Measurements from ENCODE around the gene NEK10.

The NEK10 gene

DNA sequence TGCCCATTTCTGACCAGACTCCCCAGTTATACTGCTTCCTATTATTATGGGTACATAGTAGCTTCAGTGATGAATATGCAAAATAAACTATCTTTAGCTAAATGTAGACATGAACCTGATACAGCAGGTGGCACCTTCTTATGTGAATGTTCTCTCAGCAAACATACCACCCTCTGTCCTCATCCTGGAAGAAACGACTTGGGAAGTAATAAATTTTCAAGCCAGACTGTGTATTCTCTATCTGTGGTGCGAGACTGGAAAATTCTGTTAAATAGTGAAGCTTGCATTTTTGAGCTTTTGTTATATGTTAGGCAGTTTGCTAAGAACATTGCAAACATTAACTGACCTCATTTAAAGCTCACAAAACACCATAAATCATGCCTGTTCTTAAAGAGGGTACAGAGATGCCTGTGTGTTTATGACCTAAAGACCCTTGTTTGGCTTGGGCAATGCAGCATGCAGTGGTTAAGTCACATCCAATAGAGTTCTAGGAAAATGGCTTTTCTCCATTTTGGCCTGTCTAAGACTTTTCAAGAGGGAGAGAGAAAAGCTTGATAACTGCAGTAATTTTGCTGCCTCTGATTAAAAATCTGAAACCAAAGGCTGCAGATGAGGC is 287.1 kb downstream of the NEK10 start:
- H3K4me3 ChIP-seq = no peak overlapping the region
- H3K36me3 ChIP-seq (ENCODE audit: insufficient read depth, low read length) = no peaks in the 10 kb centered on the region
- no peak for DNase-seq (ENCODE audit: low read depth, low spot score)
- H3K9me3 ChIP-seq (ENCODE audit: low read depth, low read length) = no peaks in the 10 kb centered on the region
- H3K27ac ChIP-seq = no peak overlapping the region
- no peak for TF ChIP-seq POLR2AphosphoS5 (IDR thresholded peaks at IDR 0.05; ENCODE audit: borderline replicate concordance, low read depth, low read length)
- TF ChIP-seq EZH2 (IDR thresholded peaks at IDR 0.05) = no peak
- no peak for TF ChIP-seq FOXP2 (optimal IDR thresholded peaks at IDR 0.05; ENCODE audit: control extremely low read depth, extremely low read length, insufficient read depth)
- H3K9ac ChIP-seq (ENCODE audit: insufficient read length) = no peak overlapping the region

DNA sequence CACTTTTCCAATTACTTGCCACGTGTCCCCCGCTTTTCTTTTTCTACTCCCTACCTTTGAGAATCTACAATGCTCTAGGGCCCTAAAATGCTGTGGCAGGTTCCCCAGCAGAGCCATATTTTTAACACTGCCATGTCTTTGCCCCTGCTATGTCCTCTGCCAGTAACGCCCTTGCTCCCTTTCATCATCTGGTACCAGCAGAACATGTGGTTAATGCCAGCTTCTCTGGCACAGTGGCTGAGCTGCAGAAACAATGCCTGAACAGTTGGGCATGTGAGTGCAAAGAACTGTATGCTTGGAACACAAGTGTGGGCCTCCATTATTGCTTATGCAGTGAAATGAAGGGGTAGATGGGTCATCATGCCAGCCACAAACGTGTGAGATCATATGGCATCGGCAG is 287.6 kb downstream of the NEK10 start:
- no peak for DNase-seq (ENCODE audit: low read depth, low spot score)
- Histone ChIP-seq H3K9me3 (ENCODE audit: low read depth, low read length) (no peaks in the 10 kb centered on the region), H3K36me3 (ENCODE audit: insufficient read depth, low read length) (no peaks in the 10 kb centered on the region), H3K4me3 (no peak overlapping the region), H3K27ac (no peak overlapping the region), H3K9ac (ENCODE audit: insufficient read length) (no peak overlapping the region)
- no peak for TF ChIP-seq FOXP2 (optimal IDR thresholded peaks at IDR 0.05; ENCODE audit: control extremely low read depth, extremely low read length, insufficient read depth)
- TF ChIP-seq POLR2AphosphoS5 (IDR thresholded peaks at IDR 0.05; ENCODE audit: borderline replicate concordance, low read depth, low read length) = no peak
- TF ChIP-seq EZH2 (IDR thresholded peaks at IDR 0.05) = no peak

GRCh38 chr3:27080258-27080525 is 289.0 kb downstream of the NEK10 start:
- no peak for DNase-seq (ENCODE audit: low read depth, low spot score)
- no peaks in the 10 kb centered on the region for H3K36me3 ChIP-seq (ENCODE audit: insufficient read depth, low read length)
- no peak overlapping the region for H3K27ac ChIP-seq
- H3K9me3 ChIP-seq (ENCODE audit: low read depth, low read length) = no peaks in the 10 kb centered on the region
- TF ChIP-seq FOXP2 (optimal IDR thresholded peaks at IDR 0.05; ENCODE audit: control extremely low read depth, extremely low read length, insufficient read depth) = no peak
- no peak for TF ChIP-seq POLR2AphosphoS5 (IDR thresholded peaks at IDR 0.05; ENCODE audit: borderline replicate concordance, low read depth, low read length)
- no peak for TF ChIP-seq EZH2 (IDR thresholded peaks at IDR 0.05)
- no peak overlapping the region for H3K9ac ChIP-seq (ENCODE audit: insufficient read length)
- H3K4me3 ChIP-seq = no peak overlapping the region

GRCh38 chr3:27079427-27080257 is 289.5 kb downstream of the NEK10 start:
- no peak overlapping the region for H3K27ac ChIP-seq
- H3K9me3 ChIP-seq (ENCODE audit: low read depth, low read length) = no peaks in the 10 kb centered on the region
- no peak for DNase-seq (ENCODE audit: low read depth, low spot score)
- no peak overlapping the region for H3K4me3 ChIP-seq
- H3K9ac ChIP-seq (ENCODE audit: insufficient read length) = no peak overlapping the region
- no peak for TF ChIP-seq EZH2 (IDR thresholded peaks at IDR 0.05)
- no peak for TF ChIP-seq POLR2AphosphoS5 (IDR thresholded peaks at IDR 0.05; ENCODE audit: borderline replicate concordance, low read depth, low read length)
- TF ChIP-seq FOXP2 (optimal IDR thresholded peaks at IDR 0.05; ENCODE audit: control extremely low read depth, extremely low read length, insufficient read depth) = no peak
- no peaks in the 10 kb centered on the region for H3K36me3 ChIP-seq (ENCODE audit: insufficient read depth, low read length)

- TF ChIP-seq POLR2AphosphoS5 (IDR thresholded peaks at IDR 0.05; ENCODE audit: borderline replicate concordance, low read depth, low read length) = no peak
- no peak overlapping the region for H3K9ac ChIP-seq (ENCODE audit: insufficient read length)
- DNase-seq (ENCODE audit: low read depth, low spot score) = no peak
Measured at GRCh38 chr3:27078246-27078913, 290.8 kb downstream of the NEK10 start.

GRCh38 chr3:27076815-27077630 is 292.2 kb downstream of the NEK10 start:
- no peak for DNase-seq (ENCODE audit: low read depth, low spot score)
- no peak for TF ChIP-seq FOXP2 (optimal IDR thresholded peaks at IDR 0.05; ENCODE audit: control extremely low read depth, extremely low read length, insufficient read depth)
- TF ChIP-seq POLR2AphosphoS5 (IDR thresholded peaks at IDR 0.05; ENCODE audit: borderline replicate concordance, low read depth, low read length) = no peak
- no peak for TF ChIP-seq EZH2 (IDR thresholded peaks at IDR 0.05)
- Histone ChIP-seq H3K4me3 (no peak overlapping the region), H3K9ac (ENCODE audit: insufficient read length) (no peak overlapping the region), H3K36me3 (ENCODE audit: insufficient read depth, low read length) (no peaks in the 10 kb centered on the region), H3K9me3 (ENCODE audit: low read depth, low read length) (no peaks in the 10 kb centered on the region), H3K27ac (no peak overlapping the region)

More at GRCh38 chr3:27078246-27078913, 290.8 kb downstream of the NEK10 start:
- no peak overlapping the region for H3K27ac ChIP-seq
- no peaks in the 10 kb centered on the region for H3K36me3 ChIP-seq (ENCODE audit: insufficient read depth, low read length)
- H3K4me3 ChIP-seq = no peak overlapping the region
- H3K9me3 ChIP-seq (ENCODE audit: low read depth, low read length) = no peaks in the 10 kb centered on the region

GRCh38 chr3:27074914-27075313 is 294.3 kb downstream of the NEK10 start:
- Histone ChIP-seq H3K4me3 (no peak overlapping the region), H3K36me3 (ENCODE audit: insufficient read depth, low read length) (no peaks in the 10 kb centered on the region), H3K27ac (no peak overlapping the region), H3K9me3 (ENCODE audit: low read depth, low read length) (no peaks in the 10 kb centered on the region), H3K9ac (ENCODE audit: insufficient read length) (no peak overlapping the region)
- DNase-seq (ENCODE audit: low read depth, low spot score) = no peak
- TF ChIP-seq EZH2 (IDR thresholded peaks at IDR 0.05) (no peak), FOXP2 (optimal IDR thresholded peaks at IDR 0.05; ENCODE audit: control extremely low read depth, extremely low read length, insufficient read depth) (no peak), POLR2AphosphoS5 (IDR thresholded peaks at IDR 0.05; ENCODE audit: borderline replicate concordance, low read depth, low read length) (no peak)

GRCh38 chr3:27073912-27074311 is 295.3 kb downstream of the NEK10 start:
- Histone ChIP-seq H3K9ac (ENCODE audit: insufficient read length) (no peak overlapping the region), H3K9me3 (ENCODE audit: low read depth, low read length) (no peaks in the 10 kb centered on the region), H3K27ac (no peak overlapping the region), H3K4me3 (no peak overlapping the region), H3K36me3 (ENCODE audit: insufficient read depth, low read length) (no peaks in the 10 kb centered on the region)
- no peak for DNase-seq (ENCODE audit: low read depth, low spot score)
- TF ChIP-seq FOXP2 (optimal IDR thresholded peaks at IDR 0.05; ENCODE audit: control extremely low read depth, extremely low read length, insufficient read depth) = no peak
- no peak for TF ChIP-seq POLR2AphosphoS5 (IDR thresholded peaks at IDR 0.05; ENCODE audit: borderline replicate concordance, low read depth, low read length)
- no peak for TF ChIP-seq EZH2 (IDR thresholded peaks at IDR 0.05)

Data from SK-N-MC (cell line).